GM12864 (cell line): ENCODE measurements around the gene TGFBR3.

Experiments
- DNase-seq: peaks from one replicate; pipeline ENCODE4 v3.0.0-alpha.2; 2011; ENCODE audit warnings: low read depth
- H3K4me3 ChIP-seq: 2 replicates; pipeline ENCODE4 v1.5.1; 2011; ENCODE audit warnings: mild to moderate bottlenecking, low read depth, low read length, control low read depth
- TF ChIP-seq, protein P1 (sequence below): IDR thresholded peaks from 2 replicates; pipeline ENCODE4 v1.5.1; 2011; ENCODE audit warnings: low read depth, mild to moderate bottlenecking, moderate library complexity, low read length, control low read depth, inconsistent platforms; ENCODE audit errors: missing control alignments

Gene TGFBR3

DNA sequence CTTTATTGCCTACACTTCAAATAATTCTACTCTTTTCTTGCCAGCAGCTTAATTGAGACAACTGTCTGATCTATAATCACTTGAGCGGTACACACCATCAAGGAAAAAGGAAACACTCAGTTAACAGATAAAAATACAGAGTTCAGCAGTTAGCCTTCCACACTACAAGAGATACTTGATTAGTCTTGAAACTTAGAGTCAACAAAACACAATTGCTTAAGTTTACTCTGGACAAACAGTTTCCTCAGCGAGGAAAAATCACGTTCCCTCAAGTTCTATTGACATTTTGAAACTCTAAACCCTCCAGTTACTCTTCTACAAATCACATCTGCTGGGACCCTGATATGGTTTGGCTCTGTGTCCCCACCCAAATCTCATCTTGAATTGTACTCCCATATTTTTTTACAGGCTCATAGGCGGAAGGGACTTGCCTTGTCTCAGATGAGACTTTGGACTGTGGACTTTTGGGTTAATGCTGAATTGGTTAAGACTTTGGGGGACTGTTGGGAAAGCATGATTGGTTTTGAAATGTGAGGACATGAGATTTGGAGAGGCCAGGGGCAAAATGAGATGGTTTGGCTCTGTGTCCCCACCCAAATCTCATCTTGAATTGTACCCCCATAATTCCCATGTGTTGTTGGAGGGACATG, 244.9 kb downstream of the TGFBR3 start:
- no peak for DNase-seq
- TF ChIP-seq, protein P1, sequence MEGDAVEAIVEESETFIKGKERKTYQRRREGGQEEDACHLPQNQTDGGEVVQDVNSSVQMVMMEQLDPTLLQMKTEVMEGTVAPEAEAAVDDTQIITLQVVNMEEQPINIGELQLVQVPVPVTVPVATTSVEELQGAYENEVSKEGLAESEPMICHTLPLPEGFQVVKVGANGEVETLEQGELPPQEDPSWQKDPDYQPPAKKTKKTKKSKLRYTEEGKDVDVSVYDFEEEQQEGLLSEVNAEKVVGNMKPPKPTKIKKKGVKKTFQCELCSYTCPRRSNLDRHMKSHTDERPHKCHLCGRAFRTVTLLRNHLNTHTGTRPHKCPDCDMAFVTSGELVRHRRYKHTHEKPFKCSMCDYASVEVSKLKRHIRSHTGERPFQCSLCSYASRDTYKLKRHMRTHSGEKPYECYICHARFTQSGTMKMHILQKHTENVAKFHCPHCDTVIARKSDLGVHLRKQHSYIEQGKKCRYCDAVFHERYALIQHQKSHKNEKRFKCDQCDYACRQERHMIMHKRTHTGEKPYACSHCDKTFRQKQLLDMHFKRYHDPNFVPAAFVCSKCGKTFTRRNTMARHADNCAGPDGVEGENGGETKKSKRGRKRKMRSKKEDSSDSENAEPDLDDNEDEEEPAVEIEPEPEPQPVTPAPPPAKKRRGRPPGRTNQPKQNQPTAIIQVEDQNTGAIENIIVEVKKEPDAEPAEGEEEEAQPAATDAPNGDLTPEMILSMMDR = no peak
- H3K4me3 ChIP-seq = no peak overlapping the region

DNA sequence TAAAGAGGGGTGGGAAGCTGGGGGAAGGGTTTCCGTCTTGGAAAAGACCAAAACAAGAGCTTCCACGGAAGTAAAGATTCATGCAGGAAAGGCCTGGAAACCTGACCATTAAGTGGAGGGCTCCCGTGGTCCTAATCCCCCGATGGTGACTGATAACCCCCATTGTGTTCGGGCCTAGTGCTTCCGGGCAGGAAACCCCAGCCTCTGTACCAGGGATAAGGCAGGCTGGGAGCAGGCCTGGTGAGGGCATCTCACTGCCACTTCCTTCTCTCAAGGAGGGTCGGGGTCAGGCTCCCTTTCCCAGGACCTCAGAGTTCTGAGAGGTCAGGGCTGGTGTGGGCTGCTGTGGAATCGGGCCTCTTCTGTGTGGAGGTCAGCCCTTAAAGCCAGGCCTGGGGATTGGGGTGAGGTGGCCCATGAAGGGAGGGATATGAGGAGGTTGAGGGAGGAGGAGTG, 248.4 kb downstream of the TGFBR3 start:
- TF ChIP-seq, protein P1 = no peak
- no peak for DNase-seq
- no peak overlapping the region for H3K4me3 ChIP-seq

DNA sequence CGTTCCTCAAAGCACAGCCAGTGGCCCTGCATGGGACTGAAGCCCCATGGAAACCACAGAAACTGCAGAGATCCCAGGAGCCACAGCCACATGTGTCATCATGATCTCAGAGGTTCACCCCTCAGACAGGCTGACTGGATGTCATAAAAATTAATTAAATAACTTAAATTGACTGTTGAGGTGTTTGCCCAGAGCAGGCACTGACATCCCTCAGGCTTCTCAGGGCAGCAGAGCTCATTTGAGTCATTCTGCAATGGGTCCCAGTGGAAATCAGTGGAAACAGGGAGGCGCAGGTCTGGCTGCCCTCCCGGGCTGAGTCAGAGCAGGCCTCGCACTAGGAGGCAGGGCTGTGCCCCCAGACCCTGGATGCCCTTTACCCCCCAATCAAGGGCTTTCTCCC, 250.2 kb downstream of the TGFBR3 start:
- TF ChIP-seq, protein P1 = no peak
- H3K4me3 ChIP-seq = no peak overlapping the region
- no peak for DNase-seq

DNA sequence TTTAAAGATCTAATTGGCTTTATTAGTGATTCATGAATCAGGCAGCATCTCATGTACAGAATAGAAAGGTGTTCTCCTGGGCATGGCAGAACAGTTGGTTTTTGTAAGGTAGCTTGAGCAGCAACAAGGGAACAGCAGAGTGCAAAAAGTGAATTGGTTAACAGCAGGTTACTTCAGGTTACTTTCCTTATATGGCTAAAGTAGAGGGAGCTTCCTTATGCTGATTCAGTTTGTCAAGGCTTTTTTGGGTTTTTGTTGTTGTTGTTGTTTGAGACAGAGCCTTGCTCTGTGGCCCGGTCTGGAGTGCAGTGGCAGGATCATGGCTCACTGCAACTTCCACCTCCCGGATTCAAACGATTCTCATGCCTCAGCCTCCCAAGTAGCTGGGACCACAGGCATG, 252.5 kb downstream of the TGFBR3 start:
- TF ChIP-seq, protein P1 = no peak
- no peak overlapping the region for H3K4me3 ChIP-seq

DNA sequence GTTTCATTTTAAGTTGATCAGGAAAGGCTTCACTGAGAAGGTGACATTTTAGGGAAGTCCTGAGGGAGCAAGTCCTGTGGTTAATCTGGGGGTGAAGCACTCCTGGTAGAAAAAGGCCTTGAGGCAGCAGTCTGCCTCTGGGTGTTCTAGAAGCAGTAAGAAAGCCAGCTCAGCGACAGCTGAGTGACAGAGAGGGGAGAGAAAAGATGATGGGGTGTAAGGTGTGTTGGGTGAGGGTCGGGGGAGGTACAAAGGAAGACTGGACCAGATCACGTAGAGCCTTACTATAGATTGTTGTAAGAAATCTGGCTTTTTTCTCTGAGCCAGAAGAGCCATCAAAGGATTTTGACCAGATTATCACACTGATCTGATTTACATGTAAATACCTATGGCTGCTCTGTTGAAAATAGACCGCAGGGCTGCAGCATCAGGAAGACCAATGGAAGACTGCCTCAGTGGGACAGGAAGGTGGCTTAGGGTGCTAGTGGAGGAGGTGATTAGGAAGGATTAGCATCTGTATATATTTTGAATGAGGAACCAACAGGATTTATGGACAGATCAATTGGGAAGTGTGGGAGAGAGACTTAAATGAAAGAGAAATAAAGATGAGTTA, 254.1 kb downstream of the TGFBR3 start:
- TF ChIP-seq, protein P1 = no peak
- H3K4me3 ChIP-seq = no peak overlapping the region
- no peak for DNase-seq

More for the DNA sequence above, 252.5 kb downstream of the TGFBR3 start:
- DNase-seq = no peak

DNA sequence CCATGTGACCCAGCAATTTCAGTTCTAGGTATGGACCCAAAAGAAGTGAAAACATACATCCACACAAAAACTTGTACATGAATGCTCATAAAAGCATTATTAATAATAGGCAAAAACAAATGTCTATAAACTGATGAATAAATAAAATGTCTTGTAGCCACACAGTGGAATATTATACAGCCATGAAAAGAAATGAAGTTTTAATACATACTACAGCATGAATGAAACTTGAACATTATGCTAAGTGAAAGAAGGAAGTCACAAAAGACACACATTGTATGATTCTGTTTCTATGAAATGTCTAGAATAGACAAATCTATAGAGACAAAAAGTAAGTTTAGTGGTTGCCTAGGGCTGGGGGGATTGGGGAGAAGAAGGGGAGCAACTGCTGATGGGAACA, 255.1 kb downstream of the TGFBR3 start:
- no peak overlapping the region for H3K4me3 ChIP-seq
- TF ChIP-seq, protein P1 = no peak
- DNase-seq = no peak
